ENCODE results near the gene PTPN7.
A peak's percentile ranks its signal among the peaks of the same experiment; 100 is the strongest.

Gene PTPN7

DNA sequence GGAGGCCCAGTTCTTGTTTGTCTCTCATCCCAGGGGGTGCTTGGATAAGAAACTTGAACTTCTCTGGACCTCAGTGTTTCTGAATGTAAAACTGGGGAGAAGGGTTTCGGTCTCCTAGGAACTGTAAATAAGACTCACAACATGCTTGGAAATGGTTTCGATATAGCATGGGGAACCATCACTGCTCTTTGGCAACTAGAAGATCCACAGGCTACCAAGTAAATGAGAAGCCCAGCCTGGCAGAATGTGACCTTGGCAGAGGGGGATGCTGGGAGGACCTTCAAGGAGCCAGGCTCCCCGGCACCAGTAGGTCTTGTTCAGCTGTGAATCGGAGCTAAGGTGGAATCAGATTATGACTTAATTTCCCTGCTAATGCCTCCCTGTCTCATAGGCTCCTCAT lies 19.6 kb downstream of the PTPN7 start:
- H3K9me2 ChIP-seq (replicated peaks; ENCODE audit: insufficient read depth, low read length): no peaks in the 10 kb centered on the region
- H3K27ac ChIP-seq (ENCODE audit: low read length): no peak overlapping the region
- H3K4me1 ChIP-seq (ENCODE audit: low read length): peaks cover 7% of the 10 kb centered on the region
- no peaks in the 10 kb centered on the region for H3K9me3 ChIP-seq (replicated peaks; ENCODE audit: insufficient read depth, low read length)
- peaks cover 62% of the 10 kb centered on the region for H3K79me2 ChIP-seq (ENCODE audit: low read length)
- TF ChIP-seq EZH2 (optimal IDR thresholded peaks at IDR 0.05; ENCODE audit: low read depth, low read length) (no peak), EZH2phosphoT487 (IDR thresholded peaks at IDR 0.05; ENCODE audit: low read length) (no peak)
- TF ChIP-seq, protein P1, sequence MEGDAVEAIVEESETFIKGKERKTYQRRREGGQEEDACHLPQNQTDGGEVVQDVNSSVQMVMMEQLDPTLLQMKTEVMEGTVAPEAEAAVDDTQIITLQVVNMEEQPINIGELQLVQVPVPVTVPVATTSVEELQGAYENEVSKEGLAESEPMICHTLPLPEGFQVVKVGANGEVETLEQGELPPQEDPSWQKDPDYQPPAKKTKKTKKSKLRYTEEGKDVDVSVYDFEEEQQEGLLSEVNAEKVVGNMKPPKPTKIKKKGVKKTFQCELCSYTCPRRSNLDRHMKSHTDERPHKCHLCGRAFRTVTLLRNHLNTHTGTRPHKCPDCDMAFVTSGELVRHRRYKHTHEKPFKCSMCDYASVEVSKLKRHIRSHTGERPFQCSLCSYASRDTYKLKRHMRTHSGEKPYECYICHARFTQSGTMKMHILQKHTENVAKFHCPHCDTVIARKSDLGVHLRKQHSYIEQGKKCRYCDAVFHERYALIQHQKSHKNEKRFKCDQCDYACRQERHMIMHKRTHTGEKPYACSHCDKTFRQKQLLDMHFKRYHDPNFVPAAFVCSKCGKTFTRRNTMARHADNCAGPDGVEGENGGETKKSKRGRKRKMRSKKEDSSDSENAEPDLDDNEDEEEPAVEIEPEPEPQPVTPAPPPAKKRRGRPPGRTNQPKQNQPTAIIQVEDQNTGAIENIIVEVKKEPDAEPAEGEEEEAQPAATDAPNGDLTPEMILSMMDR (IDR thresholded peaks at IDR 0.05; ENCODE audit: low read length): no peak
- no peak overlapping the region for H3K9ac ChIP-seq (ENCODE audit: low read length)
- no peaks in the 10 kb centered on the region for H3K36me3 ChIP-seq (replicated peaks; ENCODE audit: insufficient read depth, low read length)
- H3K27me3 ChIP-seq (replicated peaks; ENCODE audit: insufficient read depth, low read length): no peaks in the 10 kb centered on the region
- H3F3A ChIP-seq (ENCODE audit: insufficient read depth, low read length): peaks cover 13% of the 10 kb centered on the region
- no peak for DNase-seq
- 0 out of 2 replicates have a peak, but pooled peaks cover 9% of the 10 kb centered on the region for H4K20me1 ChIP-seq (ENCODE audit: insufficient read depth, low read length)
- no peak overlapping the region for H3K4me2 ChIP-seq (ENCODE audit: low read depth, low read length)
- no peak overlapping the region for H2AFZ ChIP-seq (ENCODE audit: low read length)
- H3K4me3 ChIP-seq (ENCODE audit: low read length): no peak overlapping the region

- Histone ChIP-seq H4K20me1 (ENCODE audit: insufficient read depth, low read length) (0 out of 2 replicates have a peak, but pooled peaks cover 5% of the 10 kb centered on the region), H3K27ac (ENCODE audit: low read length) (no peak overlapping the region), H3K4me1 (ENCODE audit: low read length) (no peaks in the 10 kb centered on the region), H3K9me3 (replicated peaks; ENCODE audit: insufficient read depth, low read length) (no peaks in the 10 kb centered on the region), H3F3A (ENCODE audit: insufficient read depth, low read length) (peaks cover 5% of the 10 kb centered on the region; the same call in 1 of the 2 replicates), H3K27me3 (replicated peaks; ENCODE audit: insufficient read depth, low read length) (no peaks in the 10 kb centered on the region), H3K79me2 (ENCODE audit: low read length) (peaks cover 24% of the 10 kb centered on the region), H2AFZ (ENCODE audit: low read length) (no peak overlapping the region), H3K4me3 (ENCODE audit: low read length) (no peak overlapping the region), H3K9me2 (replicated peaks; ENCODE audit: insufficient read depth, low read length) (no peaks in the 10 kb centered on the region), H3K9ac (ENCODE audit: low read length) (no peak overlapping the region), H3K36me3 (replicated peaks; ENCODE audit: insufficient read depth, low read length) (no peaks in the 10 kb centered on the region), H3K4me2 (ENCODE audit: low read depth, low read length) (no peak overlapping the region)
- DNase-seq: peak; percentile 71
- TF ChIP-seq, protein P1 (IDR thresholded peaks at IDR 0.05; ENCODE audit: low read length): peak; percentile 97
- TF ChIP-seq EZH2 (optimal IDR thresholded peaks at IDR 0.05; ENCODE audit: low read depth, low read length): no peak
- no peak for TF ChIP-seq EZH2phosphoT487 (IDR thresholded peaks at IDR 0.05; ENCODE audit: low read length)
Observed at GRCh38 chr1:202135221-202135721, 25.1 kb downstream of the PTPN7 start.

- Histone ChIP-seq H3K9me2 (replicated peaks; ENCODE audit: insufficient read depth, low read length) (no peaks in the 10 kb centered on the region), H3K4me2 (ENCODE audit: low read depth, low read length) (no peak overlapping the region), H3K9ac (ENCODE audit: low read length) (no peak overlapping the region), H3K4me3 (ENCODE audit: low read length) (no peak overlapping the region), H3K27me3 (replicated peaks; ENCODE audit: insufficient read depth, low read length) (no peaks in the 10 kb centered on the region), H3F3A (ENCODE audit: insufficient read depth, low read length) (peaks cover 5% of the 10 kb centered on the region; the same call in 1 of the 2 replicates), H3K4me1 (ENCODE audit: low read length) (no peaks in the 10 kb centered on the region), H3K27ac (ENCODE audit: low read length) (no peak overlapping the region), H3K36me3 (replicated peaks; ENCODE audit: insufficient read depth, low read length) (no peaks in the 10 kb centered on the region), H4K20me1 (ENCODE audit: insufficient read depth, low read length) (0 out of 2 replicates have a peak, but pooled peaks cover 5% of the 10 kb centered on the region), H3K9me3 (replicated peaks; ENCODE audit: insufficient read depth, low read length) (no peaks in the 10 kb centered on the region), H2AFZ (ENCODE audit: low read length) (no peak overlapping the region), H3K79me2 (ENCODE audit: low read length) (peaks cover 19% of the 10 kb centered on the region)
- TF ChIP-seq EZH2phosphoT487 (IDR thresholded peaks at IDR 0.05; ENCODE audit: low read length) (no peak), EZH2 (optimal IDR thresholded peaks at IDR 0.05; ENCODE audit: low read depth, low read length) (no peak)
- TF ChIP-seq, protein P1 (IDR thresholded peaks at IDR 0.05; ENCODE audit: low read length): no peak
- no peak for DNase-seq
Observed at GRCh38 chr1:202134645-202135172, 25.7 kb downstream of the PTPN7 start.

Measured in MM.1S (cell line).